Measurements from ENCODE around the gene DNM3.

DNM3 gene

GRCh38 chr1:172068334-172068733 is 227.0 kb downstream of the DNM3 start:
- H3K79me2 ChIP-seq (ENCODE audit: control insufficient read depth, low read length), result no peaks in the 10 kb centered on the region
- TF ChIP-seq CTCF (IDR thresholded peaks at IDR 0.05; ENCODE audit: low read depth, low read length, poor library complexity, severe bottlenecking) (no peak), EZH2phosphoT487 (IDR thresholded peaks at IDR 0.05; ENCODE audit: borderline replicate concordance, low read length) (no peak)
- H4K20me1 ChIP-seq (ENCODE audit: control insufficient read depth, insufficient read depth, low read depth, low read length), result no peaks in the 10 kb centered on the region
- H3K27ac ChIP-seq (ENCODE audit: low read depth, low read length), result no peak overlapping the region
- H3K36me3 ChIP-seq (ENCODE audit: control insufficient read depth, low read length), result no peaks in the 10 kb centered on the region
- no peaks in the 10 kb centered on the region for H3K4me1 ChIP-seq (ENCODE audit: control insufficient read depth, low read length)
- no peaks in the 10 kb centered on the region for H3K9me3 ChIP-seq (ENCODE audit: control insufficient read depth, insufficient read depth, low read length)
- no peaks in the 10 kb centered on the region for H3K27me3 ChIP-seq (ENCODE audit: control insufficient read depth, low read length)
- H3K4me2 ChIP-seq (ENCODE audit: low read length), result no peak overlapping the region
- no peaks in the 10 kb centered on the region for H3K9me2 ChIP-seq (replicated peaks; ENCODE audit: control insufficient read depth, low read length)
- H3K4me3 ChIP-seq (ENCODE audit: low read length), result no peak overlapping the region
- H3F3A ChIP-seq (ENCODE audit: control insufficient read depth, insufficient read depth), result no peaks in the 10 kb centered on the region

- no peaks in the 10 kb centered on the region for H3K36me3 ChIP-seq (ENCODE audit: control insufficient read depth, low read length)
- TF ChIP-seq CTCF (IDR thresholded peaks at IDR 0.05; ENCODE audit: low read depth, low read length, poor library complexity, severe bottlenecking) (no peak), EZH2phosphoT487 (IDR thresholded peaks at IDR 0.05; ENCODE audit: borderline replicate concordance, low read length) (no peak)
- H3K4me3 ChIP-seq (ENCODE audit: low read length), result no peak overlapping the region
- no peaks in the 10 kb centered on the region for H3K27me3 ChIP-seq (ENCODE audit: control insufficient read depth, low read length)
- H4K20me1 ChIP-seq (ENCODE audit: control insufficient read depth, insufficient read depth, low read depth, low read length), result no peaks in the 10 kb centered on the region
- no peak overlapping the region for H3K4me2 ChIP-seq (ENCODE audit: low read length)
- H3K9me3 ChIP-seq (ENCODE audit: control insufficient read depth, insufficient read depth, low read length), result no peaks in the 10 kb centered on the region
- no peak overlapping the region for H3K27ac ChIP-seq (ENCODE audit: low read depth, low read length)
- H3K79me2 ChIP-seq (ENCODE audit: control insufficient read depth, low read length), result no peaks in the 10 kb centered on the region
- no peaks in the 10 kb centered on the region for H3K9me2 ChIP-seq (replicated peaks; ENCODE audit: control insufficient read depth, low read length)
- H3K4me1 ChIP-seq (ENCODE audit: control insufficient read depth, low read length), result no peaks in the 10 kb centered on the region
- no peaks in the 10 kb centered on the region for H3F3A ChIP-seq (ENCODE audit: control insufficient read depth, insufficient read depth)
These were observed 227.8 kb downstream of the DNM3 start for GRCh38 chr1:172069051-172069450.

GRCh38 chr1:172069534-172069933 is 228.2 kb downstream of the DNM3 start:
- H4K20me1 ChIP-seq (ENCODE audit: control insufficient read depth, insufficient read depth, low read depth, low read length), result no peaks in the 10 kb centered on the region
- no peaks in the 10 kb centered on the region for H3F3A ChIP-seq (ENCODE audit: control insufficient read depth, insufficient read depth)
- H3K9me3 ChIP-seq (ENCODE audit: control insufficient read depth, insufficient read depth, low read length), result no peaks in the 10 kb centered on the region
- H3K4me3 ChIP-seq (ENCODE audit: low read length), result no peak overlapping the region
- H3K27ac ChIP-seq (ENCODE audit: low read depth, low read length), result no peak overlapping the region
- H3K79me2 ChIP-seq (ENCODE audit: control insufficient read depth, low read length), result no peaks in the 10 kb centered on the region
- H3K36me3 ChIP-seq (ENCODE audit: control insufficient read depth, low read length), result no peaks in the 10 kb centered on the region
- no peaks in the 10 kb centered on the region for H3K4me1 ChIP-seq (ENCODE audit: control insufficient read depth, low read length)
- H3K9me2 ChIP-seq (replicated peaks; ENCODE audit: control insufficient read depth, low read length), result no peaks in the 10 kb centered on the region
- TF ChIP-seq CTCF (IDR thresholded peaks at IDR 0.05; ENCODE audit: low read depth, low read length, poor library complexity, severe bottlenecking), result no peak
- no peak for TF ChIP-seq EZH2phosphoT487 (IDR thresholded peaks at IDR 0.05; ENCODE audit: borderline replicate concordance, low read length)
- no peak overlapping the region for H3K4me2 ChIP-seq (ENCODE audit: low read length)
- H3K27me3 ChIP-seq (ENCODE audit: control insufficient read depth, low read length), result no peaks in the 10 kb centered on the region

- Histone ChIP-seq H3K9me3 (ENCODE audit: control insufficient read depth, insufficient read depth, low read length) (no peaks in the 10 kb centered on the region), H3K9me2 (replicated peaks; ENCODE audit: control insufficient read depth, low read length) (no peaks in the 10 kb centered on the region), H3F3A (ENCODE audit: control insufficient read depth, insufficient read depth) (no peaks in the 10 kb centered on the region), H3K4me3 (ENCODE audit: low read length) (no peak overlapping the region), H3K79me2 (ENCODE audit: control insufficient read depth, low read length) (no peaks in the 10 kb centered on the region), H4K20me1 (ENCODE audit: control insufficient read depth, insufficient read depth, low read depth, low read length) (no peaks in the 10 kb centered on the region), H3K4me1 (ENCODE audit: control insufficient read depth, low read length) (no peaks in the 10 kb centered on the region), H3K27me3 (ENCODE audit: control insufficient read depth, low read length) (no peaks in the 10 kb centered on the region), H3K4me2 (ENCODE audit: low read length) (no peak overlapping the region), H3K27ac (ENCODE audit: low read depth, low read length) (no peak overlapping the region), H3K36me3 (ENCODE audit: control insufficient read depth, low read length) (no peaks in the 10 kb centered on the region)
- no peak for TF ChIP-seq CTCF (IDR thresholded peaks at IDR 0.05; ENCODE audit: low read depth, low read length, poor library complexity, severe bottlenecking)
- no peak for TF ChIP-seq EZH2phosphoT487 (IDR thresholded peaks at IDR 0.05; ENCODE audit: borderline replicate concordance, low read length)
These were observed 228.8 kb downstream of the DNM3 start for GRCh38 chr1:172070055-172070454.

Measured in DOHH2 (cell line).